Occipital lobe (tissue), 2 donors: ENCODE data around the gene ZNF358. TPM values are rescaled to one million over a fixed set of nuclear protein-coding genes. Genes with fewer than 3 reads are reported as not detected.
A peak's percentile ranks its signal among the peaks of the same experiment; 100 is the strongest.

Experiments
- DNase-seq: peaks from one replicate; lab custom pipeline; 2025; lab: John Stamatoyannopoulos, UW
- total RNA-seq: library from RNA; depleted of rRNA; stranded (reverse); fragments of >200 nt; gene quantifications from one replicate; pipeline ENCODE4 v1.2.3, GENCODE V29; 2014

ZNF358 gene
- total RNA-seq, 1 donor from 2014 or later: 9.0 TPM

DNA sequence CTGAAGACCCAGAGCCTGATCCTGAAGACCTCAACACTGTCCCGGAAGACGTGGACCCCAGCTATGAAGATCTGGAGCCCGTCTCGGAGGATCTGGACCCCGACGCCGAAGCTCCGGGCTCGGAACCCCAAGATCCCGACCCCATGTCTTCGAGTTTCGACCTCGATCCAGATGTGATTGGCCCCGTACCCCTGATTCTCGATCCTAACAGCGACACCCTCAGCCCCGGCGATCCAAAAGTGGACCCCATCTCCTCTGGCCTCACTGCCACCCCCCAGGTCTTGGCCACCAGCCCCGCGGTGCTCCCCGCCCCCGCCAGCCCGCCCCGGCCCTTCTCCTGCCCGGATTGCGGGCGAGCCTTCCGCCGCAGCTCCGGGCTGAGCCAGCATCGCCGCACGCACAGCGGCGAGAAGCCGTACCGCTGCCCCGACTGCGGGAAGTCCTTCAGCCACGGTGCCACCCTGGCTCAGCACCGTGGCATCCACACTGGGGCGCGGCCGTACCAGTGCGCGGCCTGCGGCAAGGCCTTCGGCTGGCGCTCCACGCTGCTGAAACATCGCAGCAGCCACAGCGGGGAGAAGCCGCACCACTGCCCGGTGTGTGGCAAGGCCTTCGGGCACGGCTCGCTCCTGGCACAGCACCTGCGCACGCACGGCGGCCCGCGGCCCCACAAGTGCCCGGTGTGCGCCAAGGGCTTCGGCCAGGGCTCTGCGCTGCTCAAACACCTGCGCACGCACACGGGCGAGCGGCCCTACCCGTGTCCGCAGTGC is 3.6 kb downstream of the ZNF358 start:
- no peak for DNase-seq

DNA sequence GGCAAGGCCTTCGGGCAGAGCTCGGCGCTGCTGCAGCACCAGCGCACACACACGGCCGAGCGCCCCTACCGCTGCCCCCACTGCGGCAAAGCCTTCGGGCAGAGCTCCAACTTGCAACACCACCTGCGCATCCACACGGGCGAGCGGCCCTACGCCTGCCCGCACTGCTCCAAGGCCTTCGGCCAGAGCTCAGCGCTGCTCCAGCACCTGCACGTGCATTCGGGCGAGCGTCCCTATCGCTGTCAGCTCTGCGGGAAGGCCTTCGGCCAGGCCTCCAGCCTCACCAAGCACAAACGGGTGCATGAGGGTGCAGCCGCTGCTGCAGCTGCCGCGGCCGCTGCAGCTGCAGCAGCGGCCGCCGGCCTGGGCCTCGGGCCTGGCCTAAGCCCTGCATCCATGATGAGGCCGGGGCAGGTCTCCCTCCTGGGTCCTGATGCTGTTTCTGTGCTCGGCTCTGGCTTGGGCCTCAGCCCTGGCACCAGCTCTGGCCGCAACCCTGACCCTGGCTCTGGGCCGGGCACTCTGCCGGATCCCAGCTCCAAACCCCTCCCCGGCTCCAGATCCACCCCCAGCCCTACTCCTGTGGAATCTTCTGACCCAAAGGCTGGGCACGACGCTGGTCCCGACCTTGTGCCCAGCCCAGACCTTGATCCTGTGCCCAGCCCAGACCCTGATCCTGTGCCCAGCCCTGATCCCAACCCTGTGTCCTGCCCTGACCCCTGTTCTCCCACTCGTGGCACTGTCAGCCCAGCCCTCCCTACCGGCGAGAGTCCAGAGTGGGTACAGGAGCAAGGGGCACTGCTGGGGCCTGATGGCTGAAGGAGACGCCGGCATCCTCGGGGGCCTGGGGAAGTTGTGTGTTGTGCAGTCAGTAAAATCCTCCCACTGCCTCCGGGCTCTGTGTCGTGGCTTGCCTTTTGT is 4.5 kb downstream of the ZNF358 start:
- no peak for DNase-seq

DNA sequence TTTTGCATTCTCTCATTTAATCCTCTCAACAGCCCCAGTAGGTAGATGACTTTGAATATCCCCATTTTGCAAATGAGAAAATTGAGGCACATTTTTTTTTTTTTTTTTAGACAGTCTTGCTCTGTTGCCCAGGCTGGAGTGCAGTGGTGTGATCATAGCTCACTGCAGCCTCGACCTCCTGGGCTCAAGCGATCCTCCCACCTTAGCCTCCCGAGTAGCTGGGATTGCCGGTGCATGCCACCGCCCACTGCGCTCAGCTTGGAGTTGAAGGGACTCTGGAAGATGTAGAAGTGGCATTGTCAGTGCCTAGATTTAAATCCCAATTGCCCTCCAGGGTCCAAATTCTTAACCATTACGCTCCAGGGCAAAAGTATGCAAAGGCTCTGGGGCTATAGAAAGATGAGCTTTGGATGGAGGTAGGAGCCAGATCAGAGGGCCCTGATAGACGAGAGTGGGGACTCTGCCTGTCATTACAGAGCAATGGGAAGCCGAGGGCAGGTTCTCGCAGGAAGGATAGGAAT is 5.7 kb downstream of the ZNF358 start:
- DNase-seq: no peak

DNA sequence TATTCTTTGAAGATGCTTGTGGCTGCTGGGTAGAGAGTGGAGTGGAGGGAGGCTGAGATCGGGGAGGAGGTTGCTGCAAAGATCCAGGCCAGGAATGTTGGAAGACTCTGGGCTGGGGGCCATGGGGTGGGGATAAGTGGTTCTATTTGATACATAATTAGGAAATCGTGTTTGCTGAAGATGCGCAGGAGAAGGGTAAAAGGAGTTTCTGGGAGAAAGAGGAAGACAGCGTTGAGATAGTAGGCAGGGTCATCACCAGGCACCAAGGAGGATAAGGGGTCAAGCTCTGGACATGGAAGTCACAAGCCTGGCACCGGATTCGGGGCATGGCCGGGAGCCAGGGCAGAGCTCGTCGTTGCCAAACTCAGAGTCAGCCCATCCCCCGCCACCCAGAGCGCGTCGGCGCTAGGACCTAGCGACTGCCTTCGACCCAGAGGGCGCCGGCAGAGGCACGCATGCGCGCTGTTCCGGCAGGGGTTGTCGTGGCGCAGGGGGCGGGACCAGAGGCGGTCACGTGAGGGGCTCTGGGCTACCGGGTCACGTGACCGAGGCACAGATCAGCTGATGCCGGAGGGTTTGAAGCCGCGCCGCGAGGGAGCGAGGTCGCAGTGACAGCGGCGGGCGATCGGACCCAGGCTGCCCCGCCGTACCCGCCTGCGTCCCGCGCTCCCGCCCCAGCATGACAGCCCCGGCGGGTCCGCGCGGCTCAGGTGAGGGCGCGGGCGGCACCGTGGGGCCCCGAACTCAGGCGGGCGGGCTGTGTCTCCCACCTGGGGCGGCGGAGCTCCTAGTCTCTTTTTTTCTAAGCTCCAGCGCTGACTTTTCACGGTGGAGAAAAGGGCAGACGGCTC is 6.4 kb downstream of the ZNF358 start, which contains the start of gene MCOLN1:
Gene MCOLN1 (plus strand): TSS at position 553 of the 851 bp plus-strand sequence. CDS start 127 bp downstream, at position 680.
- DNase-seq: peak; percentile 94

DNA sequence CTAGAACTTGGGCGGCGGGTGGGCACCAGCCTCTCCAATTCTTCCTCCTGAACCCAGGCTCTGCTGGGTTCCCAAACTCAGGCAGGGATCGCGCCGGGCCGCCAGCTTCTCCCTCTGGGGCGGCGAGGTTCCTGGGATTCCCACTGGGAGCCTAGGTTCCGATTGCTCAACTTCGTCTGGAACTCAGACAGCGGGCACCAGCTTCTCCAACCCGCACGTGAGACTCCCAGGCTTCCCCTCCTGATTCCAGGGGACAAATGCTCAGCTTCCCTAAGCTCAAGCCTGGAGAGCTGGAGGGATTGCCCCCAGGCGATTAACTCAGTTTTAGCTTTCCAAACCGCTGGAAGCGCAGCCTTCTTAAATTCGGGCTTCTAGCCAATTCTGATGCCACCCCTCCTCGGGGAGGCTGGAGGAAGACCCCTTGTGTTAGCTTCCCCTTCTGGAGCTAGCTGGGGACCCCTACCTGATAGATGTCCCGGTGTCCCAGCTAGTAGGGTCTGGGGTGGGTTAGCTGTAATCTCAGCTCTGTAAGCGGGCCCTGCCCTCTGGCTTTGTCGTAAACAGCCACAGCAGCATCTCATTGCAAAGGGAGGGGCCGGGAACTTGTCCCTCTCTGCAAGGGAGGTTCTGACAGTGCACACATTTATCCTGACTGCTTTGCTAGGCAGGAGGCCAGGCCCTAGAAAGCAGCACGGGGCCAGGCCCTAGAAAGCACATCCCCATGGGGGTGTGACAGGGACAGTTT is 7.2 kb downstream of the ZNF358 start:
- no peak for DNase-seq

DNA sequence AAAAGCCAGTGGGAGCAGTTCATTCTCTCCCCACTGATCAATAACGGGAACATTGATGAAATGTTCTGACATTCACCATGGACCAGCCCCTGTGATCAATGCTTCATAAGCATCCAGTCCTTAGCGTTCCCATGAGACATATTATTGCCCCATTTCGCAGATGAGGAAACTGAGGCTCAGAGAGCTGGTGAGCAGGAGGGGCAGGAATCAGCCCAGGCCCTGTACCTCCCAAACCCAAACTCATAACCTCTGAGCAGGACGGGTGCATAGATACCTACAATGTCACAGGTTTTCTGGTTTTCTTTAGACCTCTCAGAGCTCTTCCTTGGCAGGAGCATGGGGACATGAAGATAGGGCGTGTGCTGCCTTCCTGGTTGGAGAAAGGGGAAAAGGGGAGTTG is 8.6 kb downstream of the ZNF358 start:
- no peak for DNase-seq

DNA sequence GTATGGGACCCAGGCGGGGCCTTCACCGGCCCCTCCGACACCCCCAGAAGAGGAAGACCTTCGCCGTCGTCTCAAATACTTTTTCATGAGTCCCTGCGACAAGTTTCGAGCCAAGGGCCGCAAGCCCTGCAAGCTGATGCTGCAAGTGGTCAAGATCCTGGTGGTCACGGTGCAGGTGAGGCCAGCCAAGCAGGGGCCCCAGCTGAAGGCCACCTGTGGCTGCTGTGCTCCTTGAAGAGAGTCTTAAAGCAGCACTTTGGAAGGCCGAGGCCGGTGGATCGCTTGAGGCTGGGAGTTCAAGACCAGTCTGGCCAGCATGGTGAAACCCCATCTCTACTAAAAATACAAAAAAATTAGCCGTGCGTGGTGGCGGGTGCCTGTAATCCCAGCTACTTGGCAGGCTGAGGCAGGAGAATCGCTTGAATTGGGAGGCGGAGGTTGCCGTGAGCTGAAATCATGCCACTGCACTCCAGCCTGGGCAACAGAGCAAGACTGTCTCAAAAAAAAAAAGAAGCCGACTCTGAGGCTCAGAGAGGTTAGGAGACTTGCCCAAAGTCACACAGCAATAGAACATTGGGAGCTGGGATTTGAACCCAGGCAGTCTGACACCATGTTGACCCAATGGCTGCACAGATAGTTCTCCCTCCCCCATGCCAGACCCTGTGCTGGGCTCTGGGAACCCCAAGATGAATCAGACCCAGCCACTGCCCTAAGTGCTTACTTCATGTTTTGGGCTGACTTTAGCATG is 9.3 kb downstream of the ZNF358 start:
- no peak for DNase-seq

DNA sequence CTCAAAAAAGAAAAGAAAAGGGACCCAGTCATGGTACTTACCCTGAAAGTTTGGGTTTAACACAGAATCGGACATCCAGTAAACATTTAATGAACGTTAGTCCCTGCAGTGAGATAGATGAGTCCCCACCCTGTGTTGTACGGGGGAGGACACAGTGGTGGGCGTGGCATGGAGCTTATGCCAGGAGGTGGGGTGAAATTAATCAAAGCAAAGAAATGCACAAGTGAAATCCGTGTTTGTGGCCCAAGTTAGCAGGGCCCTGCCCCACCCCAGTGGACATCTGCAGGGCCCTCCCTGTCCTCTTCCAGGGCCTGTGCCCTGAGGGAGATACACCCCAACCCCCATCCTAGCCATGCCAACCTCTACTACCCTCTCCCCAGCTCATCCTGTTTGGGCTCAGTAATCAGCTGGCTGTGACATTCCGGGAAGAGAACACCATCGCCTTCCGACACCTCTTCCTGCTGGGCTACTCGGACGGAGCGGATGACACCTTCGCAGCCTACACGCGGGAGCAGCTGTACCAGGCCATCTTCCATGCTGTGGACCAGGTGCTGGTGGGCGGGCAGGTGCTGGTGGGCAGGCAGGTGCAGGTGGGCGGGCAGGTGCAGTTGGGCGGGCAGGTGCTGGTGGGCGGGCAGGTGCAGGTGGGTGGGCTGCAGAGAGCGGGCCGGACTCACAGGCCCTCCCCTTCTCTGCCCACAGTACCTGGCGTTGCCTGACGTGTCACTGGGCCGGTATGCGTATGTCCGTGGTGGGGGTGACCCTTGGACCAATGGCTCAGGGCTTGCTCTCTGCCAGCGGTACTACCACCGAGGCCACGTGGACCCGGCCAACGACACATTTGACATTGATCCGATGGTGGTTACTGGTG is 10.4 kb downstream of the ZNF358 start:
- DNase-seq: no peak

DNA sequence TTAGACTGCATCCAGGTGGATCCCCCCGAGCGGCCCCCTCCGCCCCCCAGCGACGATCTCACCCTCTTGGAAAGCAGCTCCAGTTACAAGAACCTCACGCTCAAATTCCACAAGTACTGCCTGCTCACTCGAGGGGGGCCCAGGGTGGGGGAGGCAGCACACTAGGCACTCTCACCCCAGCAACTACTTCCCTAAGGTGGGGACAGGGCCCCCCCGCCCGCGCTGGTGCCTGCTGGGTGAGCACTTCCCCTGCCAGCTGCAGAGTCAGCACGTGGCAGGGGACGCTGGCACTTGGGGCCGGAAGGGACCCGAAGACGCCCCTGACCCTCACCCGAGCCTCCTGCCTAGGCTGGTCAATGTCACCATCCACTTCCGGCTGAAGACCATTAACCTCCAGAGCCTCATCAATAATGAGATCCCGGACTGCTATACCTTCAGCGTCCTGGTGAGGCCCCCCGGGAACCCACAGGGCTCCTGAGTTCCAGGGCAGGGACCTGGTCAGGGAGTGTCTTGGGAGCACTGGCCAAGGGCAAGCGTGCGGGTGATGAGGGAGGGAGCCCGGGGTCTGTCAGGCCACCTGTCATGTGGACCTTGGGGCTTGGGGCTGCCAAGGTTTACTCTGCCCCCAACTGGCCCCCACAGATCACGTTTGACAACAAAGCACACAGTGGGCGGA is 11.8 kb downstream of the ZNF358 start:
- DNase-seq: no peak

DNA sequence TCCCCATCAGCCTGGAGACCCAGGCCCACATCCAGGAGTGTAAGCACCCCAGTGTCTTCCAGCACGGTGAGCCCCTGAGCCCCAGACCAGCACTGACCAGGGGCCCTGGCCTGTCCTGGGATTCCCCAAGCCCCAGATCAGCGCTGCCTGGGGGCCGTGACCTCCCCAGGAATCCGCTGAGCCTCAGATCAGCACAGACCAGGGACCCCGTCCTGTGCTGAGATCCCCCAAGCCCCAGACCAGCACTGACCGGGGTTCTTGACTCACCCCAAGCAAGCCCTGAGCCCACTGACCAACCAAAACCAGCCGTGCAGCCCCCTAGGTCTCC is 12.3 kb downstream of the ZNF358 start:
- no peak for DNase-seq

DNA sequence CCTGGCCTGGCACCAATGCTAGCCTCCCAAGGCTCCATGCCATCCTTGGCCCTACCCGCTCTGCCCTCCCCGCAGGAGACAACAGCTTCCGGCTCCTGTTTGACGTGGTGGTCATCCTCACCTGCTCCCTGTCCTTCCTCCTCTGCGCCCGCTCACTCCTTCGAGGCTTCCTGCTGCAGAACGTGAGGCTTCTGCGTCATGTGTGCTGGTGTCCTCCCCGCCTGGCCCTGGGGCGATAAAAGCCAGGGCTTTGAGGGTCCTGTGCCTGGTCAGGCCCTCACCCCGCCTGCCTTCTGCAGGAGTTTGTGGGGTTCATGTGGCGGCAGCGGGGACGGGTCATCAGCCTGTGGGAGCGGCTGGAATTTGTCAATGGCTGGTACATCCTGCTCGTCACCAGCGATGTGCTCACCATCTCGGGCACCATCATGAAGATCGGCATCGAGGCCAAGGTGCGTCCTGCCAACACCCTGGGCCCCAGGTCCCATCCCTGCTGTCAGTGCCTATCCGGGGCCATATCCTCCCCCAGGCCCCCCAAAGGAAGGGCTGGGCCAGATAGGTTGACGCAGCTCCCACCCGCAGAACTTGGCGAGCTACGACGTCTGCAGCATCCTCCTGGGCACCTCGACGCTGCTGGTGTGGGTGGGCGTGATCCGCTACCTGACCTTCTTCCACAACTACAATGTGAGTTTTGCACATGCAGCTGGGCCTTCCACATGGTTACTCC is 12.8 kb downstream of the ZNF358 start:
- no peak for DNase-seq

DNA sequence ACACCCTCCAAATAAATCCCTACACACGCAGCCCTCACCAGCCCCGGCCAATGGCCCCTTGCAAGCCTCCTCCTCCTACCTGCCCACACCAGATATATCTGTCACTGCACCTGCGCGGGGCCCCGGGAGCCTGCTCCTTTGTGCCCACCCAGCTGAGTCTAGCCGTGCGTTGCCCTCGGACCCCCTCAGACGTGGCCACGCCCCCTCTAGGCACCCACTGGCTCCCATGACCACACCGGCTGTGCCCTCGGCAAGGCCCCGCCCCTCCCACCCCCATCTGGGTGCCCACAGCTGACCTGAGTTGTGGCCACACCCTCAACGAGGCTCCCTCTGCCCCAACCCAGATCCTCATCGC is 13.3 kb downstream of the ZNF358 start:
- DNase-seq: no peak

DNA sequence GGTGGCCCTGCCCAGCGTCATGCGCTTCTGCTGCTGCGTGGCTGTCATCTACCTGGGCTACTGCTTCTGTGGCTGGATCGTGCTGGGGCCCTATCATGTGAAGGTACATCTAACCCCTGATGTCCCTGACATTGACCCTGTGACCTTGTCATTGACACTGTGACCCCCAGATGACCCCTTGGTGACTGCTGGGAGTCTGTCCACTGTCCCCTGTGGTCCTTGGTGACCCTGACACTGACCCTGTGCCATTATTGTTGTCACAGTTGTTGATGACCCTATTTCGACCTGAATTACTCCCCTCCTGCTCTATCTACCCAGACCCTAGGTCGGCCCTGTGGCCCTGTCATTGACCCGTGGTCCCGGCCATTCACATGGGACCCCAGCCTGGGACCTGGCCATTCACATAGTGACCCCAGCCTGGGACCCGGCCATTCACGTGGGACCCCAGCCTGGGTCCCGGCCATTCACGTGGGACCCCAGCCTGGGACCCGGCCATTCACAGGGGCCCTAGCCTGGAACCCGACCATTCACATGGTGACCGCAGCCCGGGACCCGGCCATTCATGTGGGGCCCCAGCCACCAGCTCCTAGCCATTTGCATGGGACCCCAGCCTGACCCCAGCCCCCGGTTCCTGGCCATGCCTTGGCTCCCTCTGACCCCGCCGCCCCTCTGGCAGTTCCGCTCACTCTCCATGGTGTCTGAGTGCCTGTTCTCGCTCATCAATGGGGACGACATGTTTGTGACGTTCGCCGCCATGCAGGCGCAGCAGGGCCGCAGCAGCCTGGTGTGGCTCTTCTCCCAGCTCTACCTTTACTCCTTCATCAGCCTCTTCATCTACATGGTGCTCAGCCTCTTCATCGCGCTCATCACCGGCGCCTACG is 13.9 kb downstream of the ZNF358 start:
- DNase-seq: no peak

DNA sequence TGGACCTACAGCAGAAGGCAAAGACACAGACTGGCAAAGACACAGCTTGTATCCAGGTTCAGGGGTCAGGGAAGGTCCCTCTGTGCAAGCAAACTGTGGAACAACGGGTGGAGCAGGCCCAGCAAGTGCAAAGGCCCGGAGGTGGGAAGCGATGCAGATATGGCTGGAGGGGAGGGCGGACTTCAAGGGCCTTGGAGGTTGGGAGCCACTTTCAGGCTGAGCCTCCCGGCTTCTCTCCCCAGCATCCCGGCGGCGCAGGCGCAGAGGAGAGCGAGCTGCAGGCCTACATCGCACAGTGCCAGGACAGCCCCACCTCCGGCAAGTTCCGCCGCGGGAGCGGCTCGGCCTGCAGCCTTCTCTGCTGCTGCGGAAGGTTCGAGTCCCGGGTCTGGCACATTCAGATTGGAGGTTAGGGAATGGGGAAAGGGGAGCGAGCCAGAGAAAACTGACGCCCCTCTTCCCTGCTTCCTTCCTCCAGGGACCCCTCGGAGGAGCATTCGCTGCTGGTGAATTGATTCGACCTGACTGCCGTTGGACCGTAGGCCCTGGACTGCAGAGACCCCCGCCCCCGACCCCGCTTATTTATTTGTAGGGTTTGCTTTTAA is 17.5 kb downstream of the ZNF358 start:
- peak; percentile 33 for DNase-seq

DNA sequence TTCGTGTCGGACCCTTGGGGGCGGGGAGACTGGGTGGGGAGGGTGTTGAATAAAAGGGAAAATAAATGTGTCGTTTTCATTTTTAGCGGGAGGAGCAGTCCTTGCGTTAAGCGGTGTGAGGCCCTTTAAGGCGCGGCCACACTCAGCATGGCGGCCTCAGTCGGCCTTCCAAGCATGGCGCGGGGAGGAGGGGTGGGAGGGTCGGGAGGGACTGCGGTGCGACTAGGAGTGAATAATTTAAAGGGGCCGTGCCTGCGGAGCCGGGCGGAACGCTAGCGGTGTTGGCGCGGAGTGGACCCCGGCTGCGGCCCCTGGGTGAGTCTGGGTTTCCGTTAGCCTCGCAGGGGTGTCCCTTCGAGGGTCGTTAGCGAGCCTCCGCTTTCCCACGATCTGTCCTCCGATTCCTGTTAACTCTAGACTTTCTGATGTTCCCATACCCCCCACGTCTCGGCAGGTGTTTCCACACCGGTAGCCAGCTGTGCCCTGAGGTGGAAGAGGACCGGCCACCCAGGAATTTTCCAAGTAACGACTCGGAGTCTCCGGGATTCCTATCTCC is 18.1 kb downstream of the ZNF358 start:
- peak; percentile 80 for DNase-seq

DNA sequence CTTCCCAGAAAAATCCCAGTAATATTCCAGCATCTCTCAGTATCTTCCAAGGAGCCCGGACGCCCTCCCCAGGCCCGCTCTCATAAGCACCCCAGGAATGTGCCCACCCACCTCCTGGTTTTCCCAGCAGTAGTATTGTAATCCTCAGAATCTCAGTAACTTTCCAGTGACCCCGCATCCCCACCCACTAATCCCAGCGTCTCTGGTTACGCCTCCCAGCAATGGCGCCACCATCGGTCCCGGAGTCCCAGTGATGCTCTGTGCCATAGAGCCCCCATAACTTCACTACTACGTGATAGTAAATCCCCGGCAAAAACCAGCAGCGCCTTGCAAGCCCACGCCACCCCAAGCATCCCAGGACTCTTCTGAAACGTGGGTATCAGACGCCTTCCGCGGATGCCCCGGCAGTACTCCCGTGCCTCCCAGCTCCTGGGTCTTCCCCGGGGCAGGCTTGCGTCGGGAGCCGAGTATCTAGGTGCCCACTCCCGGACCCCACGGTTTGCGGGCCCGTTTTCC is 18.7 kb downstream of the ZNF358 start:
- DNase-seq: peak; percentile 81
